Right lobe of liver (tissue), 6 donors: ENCODE data around the gene UFM1. TPM values are rescaled to one million over a fixed set of nuclear protein-coding genes. Genes with fewer than 3 reads are reported as not detected.
"Not testable (repeated sequence)": the region's sequence is repeated elsewhere in the genome, so short reads cannot be mapped to it uniquely, and the experiment has no call there.

Source experiments
- ATAC-seq, 4 donors: fragments of 200-7000 bp; cut with Tn5 transposase; one replicate each; pipeline ENCODE4 v1.9.1; 2020; ENCODE audit warnings: mild to moderate bottlenecking in 4 of 4, moderate library complexity in 4 of 4
- DNase-seq, 3 donors: peaks; one replicate each; pipeline ENCODE4 v3.0.0-alpha.2; 2020
- H3K27ac ChIP-seq, 3 donors: fragments of 200-600 bp; one replicate each; pipeline ENCODE4 v1.8.0; 2022
- H3K27me3 ChIP-seq, 2 donors: fragments of 200-600 bp; one replicate each; pipeline ENCODE4 v1.8.0; 2022
- H3K36me3 ChIP-seq, 4 donors: fragments of 200-600 bp; sonication (generic) in 1 of 4; one replicate each; pipeline versions ENCODE4 v1.5.1 to v1.8.0; 2017 to 2022; ENCODE audit warnings: control low read depth in 1 of 4
- H3K4me1 ChIP-seq, 4 donors: fragments of 200-600 bp; sonication (generic) in 1 of 4; one replicate each; pipeline versions ENCODE4 v1.5.1 to v1.8.0; 2017 to 2022; ENCODE audit warnings: control low read depth in 1 of 4
- H3K4me3 ChIP-seq, 3 donors: fragments of 200-600 bp; one replicate each; pipeline ENCODE4 v1.8.0; 2022
- H3K9me3 ChIP-seq, 4 donors: fragments of 200-600 bp; sonication (generic) in 1 of 4; one replicate each; pipeline versions ENCODE4 v1.5.1 to v1.8.0; 2017 to 2022; ENCODE audit warnings: control low read depth in 1 of 4
- POLR2A ChIP-seq: fragments of 450-650 bp; IDR thresholded peaks from one replicate; pipeline ENCODE4 v1.6.1; 2017; ENCODE audit warnings: antibody characterized with exemption, mild to moderate bottlenecking
- WGBS: methylation state at CpG from one replicate; pipeline ENCODE4 v1.1.6; 2018; ENCODE audit warnings: low coverage, low lambda C conversion rate; ENCODE audit not compliant: insufficient coverage; ENCODE audit errors: missing lambda C conversion rate; 5-methylcytosine and 5-hydroxymethylcytosine counted together
- intact Hi-C, 2 donors: fragments of 100-400 bp; cut with DNase I; formaldehyde crosslinking; loops; one replicate each; pipeline versions ENCODE4 v1.11.2 to v1.14.1; 2022
- total RNA-seq, 6 experiments: library from RNA; depleted of rRNA in 2 of 6; stranded (reverse); fragments of >200 nt in 2 of 6; fragmentation: NEBNext Ultra II Directional in 3 of 6; extraction: Animal tissue kit (Norgen Biotek cat#: 25700) in 3 of 6; gene quantifications; one replicate each; pipeline versions ENCODE4 v1.1.0 to v1.2.4, GENCODE V29; 2016 to 2023
- TF ChIP-seq, protein P1 (sequence below), 4 donors: fragments of 200-600 bp in 3 of 4; fragments of 450-650 bp in 1 of 4; IDR thresholded peaks; one replicate each; pipeline versions ENCODE4 v1.5.1 to v1.8.0; 2016 to 2022; ENCODE audit warnings: antibody characterized with exemption in 4 of 4, mild to moderate bottlenecking in 2 of 4
- donor health status: DM: no; HTN: yes; CAD: no.
- donor health status: DM: no; HTN: no; CAD: no.
- donor health status: DM: no; HTN: no; CAD: no.
- donor health status: DM: no; HTN: yes; CAD: no.
- donor health status: DM: no; HTN: yes; CAD: no.

The UFM1 gene
- total RNA-seq, 6 experiments from 2014 or later = 27.1 to 41.5 (median 33.1) TPM

- no peak overlapping the region for H3K4me3 ChIP-seq
- H3K9me3 ChIP-seq = no peaks in the 10 kb centered on the region
- H3K36me3 ChIP-seq = no peaks in the 10 kb centered on the region
- peaks cover 0 to 5% (median 0%) of the 10 kb centered on the region in 4 donors for H3K4me1 ChIP-seq
- intact Hi-C loops = no loop called here
- H3K27me3 ChIP-seq = no peaks in the 10 kb centered on the region
- DNase-seq = no peak
- no peak overlapping the region for H3K27ac ChIP-seq
- no peak for TF ChIP-seq POLR2A
- TF ChIP-seq, protein P1, sequence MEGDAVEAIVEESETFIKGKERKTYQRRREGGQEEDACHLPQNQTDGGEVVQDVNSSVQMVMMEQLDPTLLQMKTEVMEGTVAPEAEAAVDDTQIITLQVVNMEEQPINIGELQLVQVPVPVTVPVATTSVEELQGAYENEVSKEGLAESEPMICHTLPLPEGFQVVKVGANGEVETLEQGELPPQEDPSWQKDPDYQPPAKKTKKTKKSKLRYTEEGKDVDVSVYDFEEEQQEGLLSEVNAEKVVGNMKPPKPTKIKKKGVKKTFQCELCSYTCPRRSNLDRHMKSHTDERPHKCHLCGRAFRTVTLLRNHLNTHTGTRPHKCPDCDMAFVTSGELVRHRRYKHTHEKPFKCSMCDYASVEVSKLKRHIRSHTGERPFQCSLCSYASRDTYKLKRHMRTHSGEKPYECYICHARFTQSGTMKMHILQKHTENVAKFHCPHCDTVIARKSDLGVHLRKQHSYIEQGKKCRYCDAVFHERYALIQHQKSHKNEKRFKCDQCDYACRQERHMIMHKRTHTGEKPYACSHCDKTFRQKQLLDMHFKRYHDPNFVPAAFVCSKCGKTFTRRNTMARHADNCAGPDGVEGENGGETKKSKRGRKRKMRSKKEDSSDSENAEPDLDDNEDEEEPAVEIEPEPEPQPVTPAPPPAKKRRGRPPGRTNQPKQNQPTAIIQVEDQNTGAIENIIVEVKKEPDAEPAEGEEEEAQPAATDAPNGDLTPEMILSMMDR (IDR thresholded peaks at IDR 0.05) = no peak
- ATAC-seq = no peak
Observed at GRCh38 chr13:38309397-38309796, 40.3 kb upstream of the UFM1 start.

- WGBS = 98% methylated on average over 4 of the region's 10 CpGs
- H3K4me3 ChIP-seq, DNase-seq, H3K27ac ChIP-seq, intact Hi-C loops, H3K4me1 ChIP-seq, H3K36me3 ChIP-seq, H3K27me3 ChIP-seq, H3K9me3 ChIP-seq, ATAC-seq: not testable (repeated sequence)
Observed at GRCh38 chr13:38311175-38311574, 38.5 kb upstream of the UFM1 start.

DNA sequence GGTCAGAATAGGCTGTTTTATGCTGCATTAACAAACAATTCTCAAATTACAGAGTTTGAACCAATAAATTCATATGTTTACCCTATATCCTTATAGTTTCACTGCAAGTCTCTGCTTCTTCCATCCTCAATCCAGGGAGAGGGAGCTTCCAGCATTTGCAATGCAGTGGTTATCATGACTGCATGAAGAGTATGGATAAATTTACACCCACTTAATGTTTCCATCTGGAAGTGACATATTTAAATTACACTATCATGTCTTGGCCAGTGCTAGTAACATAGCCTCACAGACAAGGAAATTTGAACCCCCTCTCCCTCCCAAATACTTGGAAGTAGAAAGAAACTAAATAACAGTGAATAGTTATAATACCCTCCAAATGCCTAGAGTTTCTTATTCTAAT lies 33.5 kb upstream of the UFM1 start:
- Histone ChIP-seq H3K4me3 (no peak overlapping the region), H3K36me3 (no peaks in the 10 kb centered on the region), H3K9me3 (no peaks in the 10 kb centered on the region), H3K27ac (no peak overlapping the region), H3K4me1 (peaks cover 0 to 5% (median 0%) of the 10 kb centered on the region in 4 donors), H3K27me3 (no peaks in the 10 kb centered on the region)
- intact Hi-C loops = no loop called here
- DNase-seq = no peak
- ATAC-seq = no peak
- TF ChIP-seq, protein P1 (IDR thresholded peaks at IDR 0.05) = no peak
- no peak for TF ChIP-seq POLR2A

GRCh38 chr13:38321654-38322053 lies 28.0 kb upstream of the UFM1 start:
- DNase-seq = no peak
- intact Hi-C loops = no loop called here
- Histone ChIP-seq H3K27me3 (no peaks in the 10 kb centered on the region), H3K27ac (no peak overlapping the region), H3K4me3 (no peak overlapping the region), H3K9me3 (no peaks in the 10 kb centered on the region), H3K4me1 (no peaks in the 10 kb centered on the region), H3K36me3 (no peaks in the 10 kb centered on the region)
- no peak for ATAC-seq
- 79% methylated on average over 5 of the region's 5 CpGs for WGBS
- TF ChIP-seq, protein P1 (IDR thresholded peaks at IDR 0.05) = no peak
- TF ChIP-seq POLR2A = no peak

DNA sequence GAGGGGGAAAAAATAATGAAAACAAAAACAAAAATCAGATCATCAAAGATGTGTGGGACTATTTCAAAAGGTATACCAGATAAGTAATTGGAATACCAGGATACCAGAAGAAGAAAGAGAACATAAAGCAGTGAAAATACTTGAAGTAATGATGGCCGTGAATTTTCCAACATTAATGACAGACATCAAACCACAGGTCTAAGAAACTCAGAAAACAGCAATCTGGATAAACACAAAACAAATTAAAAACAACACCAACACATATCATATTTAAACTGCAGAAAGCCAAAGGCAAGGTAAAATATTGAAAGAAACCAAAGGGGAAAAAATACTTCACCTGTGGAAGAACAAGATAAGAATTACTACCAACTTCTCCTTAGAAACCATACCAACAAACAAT lies 24.2 kb upstream of the UFM1 start:
- H3K36me3 ChIP-seq = no peaks in the 10 kb centered on the region
- H3K4me3 ChIP-seq = no peak overlapping the region
- no peak for ATAC-seq
- intact Hi-C loops = no loop called here
- DNase-seq = no peak
- H3K4me1 ChIP-seq = no peaks in the 10 kb centered on the region
- WGBS = 88% methylated on average over 1 of the region's 1 CpG
- no peak for TF ChIP-seq POLR2A
- TF ChIP-seq, protein P1 (IDR thresholded peaks at IDR 0.05) = no peak
- no peaks in the 10 kb centered on the region for H3K9me3 ChIP-seq
- H3K27me3 ChIP-seq = no peaks in the 10 kb centered on the region
- H3K27ac ChIP-seq = no peak overlapping the region
